Nephron (organoid): Measurements from ENCODE around the gene CEP43.

ENCODE experiments used
- H3K27ac Mint-ChIP-seq, 3 experiments: 2 replicates each; pipeline ENCODE4 v1.8.0; 2020; ENCODE audit warnings: mixed read lengths in 3 of 3, mild to moderate bottlenecking in 2 of 3, moderate library complexity in 1 of 3
- H3K27me3 Mint-ChIP-seq: 2 replicates; pipeline ENCODE4 v1.8.0; 2021; ENCODE audit warnings: low read depth, mild to moderate bottlenecking, moderate library complexity, mixed read lengths
- H3K36me3 Mint-ChIP-seq: 2 replicates; pipeline ENCODE4 v1.8.0; 2020; ENCODE audit warnings: low read depth, mixed read lengths
- H3K4me1 Mint-ChIP-seq: 2 replicates; pipeline ENCODE4 v1.8.0; 2020; ENCODE audit warnings: mixed read lengths
- H3K4me3 Mint-ChIP-seq, 3 experiments: 2 replicates each; pipeline ENCODE4 v1.8.0; 2020; ENCODE audit warnings: mild to moderate bottlenecking in 3 of 3, mixed read lengths in 3 of 3, moderate library complexity in 2 of 3
- H3K9me3 Mint-ChIP-seq: 2 replicates; pipeline ENCODE4 v1.8.0; 2020; ENCODE audit warnings: mixed read lengths
- CTCF ChIP-seq, 3 experiments: fragments of 200-600 bp; sonication (generic); IDR thresholded peaks; one replicate each; pipeline ENCODE4 v1.5.0; 2021; ENCODE audit warnings: antibody characterized with exemption in 3 of 3; ENCODE audit not compliant: unreplicated experiment in 3 of 3

The CEP43 gene

GRCh38 chr6:166972101-166972500, 27.1 kb upstream of the CEP43 start:
- no peak overlapping the region for H3K4me3 Mint-ChIP-seq

DNA sequence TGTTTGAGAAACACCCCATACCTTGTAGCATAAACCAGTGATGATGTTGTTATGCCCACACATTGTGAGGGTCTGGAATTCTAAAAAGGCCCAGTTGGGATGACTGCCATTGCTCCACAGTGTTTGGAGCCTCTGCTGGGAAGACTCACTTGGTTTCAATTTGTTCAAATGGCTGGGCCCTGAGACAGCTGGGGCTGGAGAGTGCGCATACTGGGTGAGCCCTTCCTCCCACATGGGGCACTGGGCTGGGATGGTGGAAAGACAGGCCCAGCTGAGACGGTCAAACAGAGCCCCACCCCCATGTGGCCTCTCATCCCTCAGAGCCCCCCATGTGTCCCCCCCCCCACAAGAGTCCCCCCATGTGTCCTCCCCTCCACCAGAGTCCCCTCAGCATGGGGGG, 22.6 kb upstream of the CEP43 start:
- H3K4me1 Mint-ChIP-seq = peaks cover 6% of the 10 kb centered on the region
- H3K27me3 Mint-ChIP-seq = no peaks in the 10 kb centered on the region
- no peak for TF ChIP-seq CTCF (IDR thresholded peaks at IDR 0.05; ENCODE audit: unreplicated experiment in 3 of 3)
- H3K27ac Mint-ChIP-seq = no peak overlapping the region
- H3K9me3 Mint-ChIP-seq = no peaks in the 10 kb centered on the region
- H3K36me3 Mint-ChIP-seq = peaks cover 23% of the 10 kb centered on the region
- H3K4me3 Mint-ChIP-seq = no peak overlapping the region

More at GRCh38 chr6:166972101-166972500, 27.1 kb upstream of the CEP43 start:
- H3K4me1 Mint-ChIP-seq = no peaks in the 10 kb centered on the region
- TF ChIP-seq CTCF (IDR thresholded peaks at IDR 0.05; ENCODE audit: unreplicated experiment in 3 of 3) = no peak
- peaks cover 8% of the 10 kb centered on the region for H3K9me3 Mint-ChIP-seq
- peaks cover 19% of the 10 kb centered on the region for H3K36me3 Mint-ChIP-seq
- no peak overlapping the region for H3K27ac Mint-ChIP-seq
- no peaks in the 10 kb centered on the region for H3K27me3 Mint-ChIP-seq

- peaks cover 6% of the 10 kb centered on the region for H3K4me1 Mint-ChIP-seq
- H3K36me3 Mint-ChIP-seq = peaks cover 30% of the 10 kb centered on the region
- H3K27me3 Mint-ChIP-seq = no peaks in the 10 kb centered on the region
- no peak overlapping the region for H3K27ac Mint-ChIP-seq
- TF ChIP-seq CTCF (IDR thresholded peaks at IDR 0.05; ENCODE audit: unreplicated experiment in 3 of 3) = no peak
- H3K4me3 Mint-ChIP-seq = no peak overlapping the region
- no peaks in the 10 kb centered on the region for H3K9me3 Mint-ChIP-seq
Measured at GRCh38 chr6:166977621-166978525, 21.3 kb upstream of the CEP43 start.

DNA sequence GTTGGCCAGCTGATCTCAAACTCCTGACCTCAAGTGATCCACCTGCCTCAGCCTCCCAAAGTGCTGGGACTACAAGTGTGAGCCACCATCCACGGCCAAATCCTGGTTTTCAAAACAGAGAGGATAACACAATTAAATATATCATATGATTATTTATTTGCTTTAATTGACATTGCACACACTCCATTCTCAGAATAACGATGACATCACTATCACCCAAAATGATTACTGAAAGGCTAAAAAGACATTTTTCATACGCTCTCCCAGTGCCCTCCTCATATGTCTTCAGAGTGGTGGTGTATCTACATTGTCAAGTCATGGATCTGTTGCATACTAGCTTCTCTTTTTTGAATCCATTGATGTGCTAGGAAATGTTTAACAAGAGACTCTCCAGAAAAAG, 18.5 kb upstream of the CEP43 start:
- peaks cover 31% of the 10 kb centered on the region for H3K36me3 Mint-ChIP-seq
- no peak overlapping the region for H3K4me3 Mint-ChIP-seq
- peaks cover 6% of the 10 kb centered on the region for H3K4me1 Mint-ChIP-seq
- no peaks in the 10 kb centered on the region for H3K27me3 Mint-ChIP-seq
- peaks cover 3% of the 10 kb centered on the region for H3K9me3 Mint-ChIP-seq
- TF ChIP-seq CTCF (IDR thresholded peaks at IDR 0.05; ENCODE audit: unreplicated experiment in 3 of 3) = no peak
- no peak overlapping the region for H3K27ac Mint-ChIP-seq

- H3K4me1 Mint-ChIP-seq = peaks cover 6% of the 10 kb centered on the region
- H3K36me3 Mint-ChIP-seq = peaks cover 24% of the 10 kb centered on the region
- peaks cover 5% of the 10 kb centered on the region for H3K9me3 Mint-ChIP-seq
- TF ChIP-seq CTCF (IDR thresholded peaks at IDR 0.05; ENCODE audit: unreplicated experiment in 3 of 3) = no peak
- H3K27me3 Mint-ChIP-seq = no peaks in the 10 kb centered on the region
- H3K27ac Mint-ChIP-seq = no peak overlapping the region
- H3K4me3 Mint-ChIP-seq = no peak overlapping the region
Measured at GRCh38 chr6:166987448-166987847, 11.7 kb upstream of the CEP43 start.

GRCh38 chr6:166987930-166988329, 11.3 kb upstream of the CEP43 start:
- Mint-ChIP-seq H3K9me3 (peaks cover 5% of the 10 kb centered on the region), H3K36me3 (peaks cover 22% of the 10 kb centered on the region), H3K4me3 (no peak overlapping the region), H3K4me1 (peaks cover 6% of the 10 kb centered on the region), H3K27ac (no peak overlapping the region), H3K27me3 (no peaks in the 10 kb centered on the region)
- TF ChIP-seq CTCF (IDR thresholded peaks at IDR 0.05; ENCODE audit: unreplicated experiment in 3 of 3) = no peak
